HG03342 (cell line): ENCODE data around the gene DCTD.

Experiments
- ATAC-seq: cut with Tn5 transposase; IDR thresholded peaks from one replicate; pipeline ENCODE4 v1.9.1; 2021; ENCODE audit warnings: mild to moderate bottlenecking, moderate library complexity; ENCODE audit not compliant: unreplicated experiment

DCTD gene

DNA sequence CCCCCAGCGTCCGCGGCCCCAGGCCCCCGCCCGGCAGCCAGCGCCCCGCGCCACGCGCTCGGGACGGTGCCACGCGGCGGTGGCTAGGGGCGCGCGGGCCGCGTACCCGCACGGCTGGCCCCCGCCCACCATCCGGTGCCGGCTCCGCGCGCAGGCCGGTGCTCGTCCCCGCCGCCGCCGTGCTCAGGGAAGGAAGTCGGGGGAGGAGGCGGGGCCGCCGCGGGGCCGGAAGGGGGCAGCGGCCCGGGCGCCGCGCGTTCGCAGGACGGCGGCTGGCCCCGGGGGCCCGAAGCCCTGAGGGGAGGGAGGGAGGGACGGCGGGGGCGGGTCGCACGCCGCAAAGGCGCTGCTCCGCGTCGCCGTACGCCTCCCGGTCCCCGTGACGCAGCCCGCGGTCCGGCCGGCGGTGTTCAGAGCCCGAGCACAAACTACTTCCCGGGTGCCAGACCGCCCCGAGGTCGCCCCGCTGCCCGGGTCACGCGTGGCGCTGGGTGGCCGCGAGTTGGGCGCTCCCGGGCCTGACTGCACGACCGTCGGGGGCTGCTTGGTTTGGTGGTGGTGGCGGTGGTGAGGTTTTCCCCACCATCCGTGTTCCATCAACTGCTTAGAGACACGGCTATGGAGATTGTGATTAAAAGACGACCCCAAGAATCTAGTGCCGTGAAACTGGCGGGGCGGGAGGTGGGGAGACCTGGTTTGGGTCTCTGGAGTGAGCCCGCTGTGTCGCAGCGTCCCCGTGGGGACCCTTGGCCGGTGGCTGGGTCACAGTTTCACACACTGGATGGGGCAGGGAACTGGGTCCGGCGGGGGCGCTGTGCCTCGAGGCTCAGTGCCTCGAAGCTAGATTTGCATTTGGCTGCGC, at the start of gene DCTD:
TSS of gene DCTD (minus strand) at position 205 of the 862 bp plus-strand sequence. CDS start 1,818 bp downstream, outside the sequence.
- ATAC-seq = peak; percentile 86

GRCh38 chr4:182960746-182961145, 43.6 kb upstream of the DCTD start:
- no peak for ATAC-seq

GRCh38 chr4:182960228-182960627, 43.0 kb upstream of the DCTD start:
- no peak for ATAC-seq

GRCh38 chr4:182955411-182955810, 38.2 kb upstream of the DCTD start:
- no peak for ATAC-seq

DNA sequence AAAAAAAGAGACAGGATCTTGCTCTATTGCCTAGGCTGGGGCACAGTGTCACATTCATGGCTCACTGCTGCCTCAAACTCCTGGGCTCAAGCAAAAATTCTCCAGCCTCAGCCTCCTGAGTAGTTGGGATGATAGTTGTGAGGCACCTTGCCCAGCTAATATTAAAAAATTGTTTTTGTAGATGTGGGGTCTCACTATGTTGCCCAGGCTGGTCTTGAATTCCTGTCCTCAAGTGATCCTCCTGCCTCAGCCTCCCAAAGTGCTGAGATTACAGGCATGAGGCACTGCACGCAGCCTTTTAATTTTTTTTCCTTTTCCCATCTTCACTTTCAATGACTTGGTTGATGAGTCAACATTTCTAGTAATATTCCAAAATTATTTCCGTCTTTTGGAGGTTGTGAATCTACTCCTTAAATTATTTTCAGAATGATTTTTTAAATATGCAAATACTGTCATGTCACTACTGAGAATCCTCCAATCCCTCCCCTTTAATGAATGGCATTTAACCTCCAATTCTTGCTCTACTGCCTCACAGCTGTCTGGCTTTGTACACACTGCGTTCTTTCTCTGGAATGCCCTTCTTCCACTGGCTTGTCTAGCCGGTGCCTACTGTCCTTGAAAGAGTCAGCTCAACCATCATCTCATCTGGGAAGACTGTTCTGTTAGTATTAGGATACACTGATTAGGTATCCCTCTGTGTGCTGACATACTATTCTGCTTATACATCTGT, 27.5 kb upstream of the DCTD start:
- no peak for ATAC-seq

DNA sequence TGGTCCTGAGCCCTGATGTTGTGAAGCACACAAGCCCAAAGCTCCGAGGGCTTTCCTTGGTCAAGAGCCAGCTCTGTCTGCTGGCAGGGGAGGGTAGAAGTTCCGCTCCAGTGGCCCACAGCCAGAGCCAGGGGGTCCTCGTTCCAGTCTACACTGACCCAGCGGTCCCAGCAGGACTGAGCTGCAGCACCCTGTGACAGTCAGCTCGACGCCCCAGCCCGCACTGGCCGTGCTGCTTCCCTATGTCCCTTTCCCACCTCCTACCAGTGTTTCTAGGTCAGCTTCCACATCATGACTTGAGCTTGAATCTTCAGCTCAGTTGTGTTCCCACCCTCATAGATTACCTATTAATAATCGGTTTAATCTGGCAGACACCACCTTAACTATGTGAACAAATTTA, 22.5 kb upstream of the DCTD start:
- ATAC-seq = no peak

GRCh38 chr4:182938205-182938645, 21.0 kb upstream of the DCTD start:
- ATAC-seq = peak; percentile 96

- ATAC-seq = peak; percentile 49
These were observed 20.4 kb upstream of the DCTD start for GRCh38 chr4:182937268-182938204.

DNA sequence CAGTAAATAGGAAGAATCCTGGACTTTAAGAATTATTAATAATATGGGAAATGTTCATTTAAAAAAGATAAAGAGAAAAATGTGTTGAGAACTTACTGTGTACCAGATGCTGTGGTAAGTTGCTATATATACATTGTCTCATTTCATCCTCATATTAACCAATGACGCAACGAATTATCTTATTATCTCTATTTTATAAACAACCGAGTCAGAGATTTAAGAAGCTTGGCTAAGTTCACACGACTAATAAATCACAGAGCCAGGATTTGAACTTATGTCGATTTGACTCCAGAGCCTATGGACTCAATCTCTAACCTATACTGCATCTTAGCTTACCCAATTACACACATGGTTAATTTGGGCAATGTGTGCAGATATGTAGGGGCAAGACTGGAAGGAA, 15.5 kb upstream of the DCTD start:
- no peak for ATAC-seq

DNA sequence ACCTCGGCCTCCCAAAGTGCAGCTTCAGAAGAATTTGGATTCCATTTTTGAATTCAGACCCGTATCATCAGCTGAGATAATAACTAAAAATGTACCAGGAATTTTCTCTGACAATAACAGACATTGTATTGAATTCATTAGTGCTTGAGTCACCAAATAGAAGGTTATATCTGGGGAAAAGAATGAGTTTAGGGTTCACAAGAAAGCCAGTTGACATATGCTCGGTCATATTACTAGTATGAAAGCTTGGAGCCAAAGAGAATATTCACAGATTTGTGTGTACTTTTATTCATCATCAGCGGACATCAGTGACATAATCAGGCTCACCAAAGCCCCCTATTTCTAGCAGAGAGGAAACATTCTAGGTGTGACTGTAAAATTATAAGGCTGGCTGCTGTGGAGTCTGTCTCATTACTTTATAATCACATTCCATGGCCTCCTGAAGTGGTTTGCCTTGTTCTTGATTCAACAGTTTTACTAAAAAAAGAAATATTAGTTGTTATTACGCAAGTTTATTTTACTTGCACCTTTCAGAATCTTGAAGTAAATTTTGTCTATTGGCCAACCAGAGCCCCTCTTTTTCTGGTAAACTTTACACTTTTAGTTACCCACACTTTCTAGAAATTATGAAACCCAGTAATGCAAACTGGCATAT, 14.6 kb upstream of the DCTD start:
- no peak for ATAC-seq

DNA sequence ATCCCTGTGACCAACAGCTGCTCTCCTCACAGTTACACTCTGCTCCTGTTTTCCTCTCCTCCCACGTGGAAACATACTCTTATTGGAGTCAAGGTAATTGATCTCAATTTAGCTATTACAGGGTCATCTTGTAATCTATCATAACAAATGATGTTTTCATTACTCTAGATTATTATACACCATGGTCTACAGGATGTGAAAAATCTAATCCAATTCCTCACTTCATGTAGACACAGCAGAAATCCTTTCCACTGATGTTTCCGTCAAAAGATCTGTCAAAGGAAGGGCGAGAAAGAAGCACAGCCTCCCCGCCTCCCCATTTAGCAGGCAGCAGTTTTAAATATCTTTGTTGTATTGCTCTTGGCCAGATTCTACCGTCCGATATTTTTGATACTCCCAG, 13.7 kb upstream of the DCTD start:
- no peak for ATAC-seq

DNA sequence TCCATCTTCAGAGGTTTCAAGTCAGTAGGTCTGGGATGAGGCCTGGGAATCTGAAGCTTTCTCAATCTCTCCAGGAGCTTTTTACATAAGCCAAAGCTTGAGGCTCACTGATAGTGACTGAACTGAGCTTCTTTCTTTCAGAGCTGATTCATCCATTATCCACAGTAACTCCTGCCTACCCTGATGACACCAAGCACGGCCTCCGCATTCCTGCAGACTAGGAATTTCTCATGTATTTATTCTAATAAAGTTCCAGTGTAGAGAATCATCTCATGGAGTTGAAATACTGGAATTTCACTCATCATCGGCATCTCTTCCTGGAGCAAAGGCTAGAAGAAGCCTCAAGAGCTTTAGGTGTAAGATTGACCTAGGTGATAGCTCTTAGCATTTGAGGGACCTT, 12.1 kb upstream of the DCTD start:
- no peak for ATAC-seq

DNA sequence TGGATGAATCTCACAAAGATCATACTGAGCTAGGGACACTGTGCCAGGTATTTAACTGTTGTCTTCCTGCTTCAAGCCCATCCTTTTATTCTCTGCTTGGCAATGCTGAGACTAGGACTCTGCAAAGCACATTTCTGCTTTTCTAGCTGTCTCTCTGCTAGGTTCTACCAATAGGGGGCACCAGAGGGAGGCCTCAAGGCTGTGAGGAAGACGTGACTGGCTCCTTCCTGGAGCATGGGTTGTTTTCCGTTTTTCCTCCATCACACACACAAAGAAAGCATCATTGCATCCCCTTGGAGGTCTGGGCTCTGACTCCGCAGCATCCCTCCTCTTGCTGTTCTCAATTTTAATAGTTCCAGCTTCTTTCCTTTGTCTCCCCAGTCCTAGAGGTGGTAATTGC, 10.9 kb upstream of the DCTD start:
- ATAC-seq = no peak

- no peak for ATAC-seq
These were observed 10.3 kb upstream of the DCTD start for GRCh38 chr4:182927505-182927904.

DNA sequence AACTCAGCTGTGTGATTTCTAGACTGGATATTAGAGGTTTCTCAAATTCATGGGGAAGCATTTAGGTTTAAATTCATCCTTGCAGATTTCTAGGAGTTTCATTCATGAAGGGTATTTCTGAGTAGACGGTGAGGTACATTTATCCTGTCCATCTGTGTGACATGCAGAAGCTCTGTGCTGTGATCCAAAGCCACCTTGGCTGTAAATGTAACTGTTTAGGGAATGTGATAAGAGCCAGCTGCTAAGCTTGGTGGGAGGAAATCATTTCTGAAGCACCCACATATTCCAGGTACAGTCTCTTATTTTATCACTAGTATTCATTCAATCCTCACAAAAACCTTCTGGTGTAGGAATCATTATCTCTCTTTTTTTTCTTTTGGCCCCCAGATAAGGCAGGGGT, 8.7 kb upstream of the DCTD start:
- ATAC-seq = no peak

DNA sequence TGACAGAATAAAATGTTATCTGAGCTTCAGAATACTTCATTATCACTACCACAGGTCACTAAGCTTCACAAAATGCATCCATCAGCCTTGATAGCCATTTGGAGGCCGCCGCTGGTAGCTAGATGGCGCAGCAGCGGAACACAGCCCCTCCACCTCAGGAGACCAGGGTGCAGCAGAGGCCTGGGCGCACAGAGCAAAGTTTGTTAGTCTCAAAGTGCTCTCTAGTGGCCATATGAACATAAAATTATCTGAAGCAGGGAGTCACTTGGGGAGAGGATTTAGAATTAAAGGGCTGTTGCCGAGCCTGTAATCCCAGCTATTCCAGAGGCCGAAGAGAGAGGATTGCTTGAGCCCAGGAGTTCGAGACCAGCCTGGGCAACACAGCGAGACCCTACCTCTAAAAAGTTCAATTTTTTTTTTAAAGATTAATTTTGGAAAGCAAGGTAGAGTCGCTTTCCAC, 8.1 kb upstream of the DCTD start:
- ATAC-seq = peak; percentile 99

GRCh38 chr4:182924497-182924896, 7.3 kb upstream of the DCTD start:
- ATAC-seq = no peak

DNA sequence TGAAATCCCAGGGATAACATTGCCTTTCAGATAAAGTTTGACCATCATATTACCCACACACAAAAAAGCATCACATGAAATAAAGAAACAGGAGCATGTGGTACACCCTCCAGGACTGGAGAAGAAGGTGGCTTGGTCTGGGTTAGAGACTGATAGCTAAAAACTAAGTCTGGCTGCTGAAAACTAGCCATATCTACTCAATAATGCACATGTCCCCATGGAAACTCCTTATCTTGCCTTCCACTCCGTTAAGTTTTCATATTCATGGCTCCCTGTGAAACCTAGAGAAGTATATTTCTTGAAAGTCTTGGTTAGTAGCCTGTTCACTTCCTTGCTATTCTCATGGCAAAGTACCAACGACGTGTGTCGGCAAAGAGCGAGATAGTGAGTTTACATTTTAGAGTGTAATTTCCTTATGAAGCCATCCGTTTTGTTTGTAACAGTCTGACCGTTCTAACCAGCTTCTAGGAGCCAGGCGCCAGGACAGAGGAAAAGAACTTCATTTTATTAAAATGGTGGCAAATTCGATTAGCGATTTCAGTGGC, 6.7 kb upstream of the DCTD start:
- no peak for ATAC-seq

- no peak for ATAC-seq
These were observed 6.2 kb upstream of the DCTD start for GRCh38 chr4:182923366-182923765.
